Measurements from ENCODE around the gene UBASH3A. TPM values are rescaled to one million over a fixed set of nuclear protein-coding genes. Genes with fewer than 3 reads are reported as not detected.

The UBASH3A gene
- total RNA-seq, 2 donors from 2014 or later = 0.23 to 1.8 TPM

- 86% methylated on average over 6 of the region's 6 CpGs for WGBS
- no peaks in the 10 kb centered on the region for H3K36me3 ChIP-seq
- intact Hi-C loops (cut with DNase I) = no loop called here
- TF ChIP-seq POLR2A (IDR thresholded peaks at IDR 0.05) = no peak
- TF ChIP-seq POLR2AphosphoS5 (IDR thresholded peaks at IDR 0.05) = no peak
- no peaks in the 10 kb centered on the region for H3K9me3 ChIP-seq
- H3K27me3 ChIP-seq (replicated peaks; ENCODE audit: insufficient read depth) = no peaks in the 10 kb centered on the region
- no peak overlapping the region for H3K27ac ChIP-seq
- no peak overlapping the region for H3K4me3 ChIP-seq
- DNase-seq (ENCODE audit: low spot score) = no peak
- no peaks in the 10 kb centered on the region for H3K4me1 ChIP-seq (replicated peaks)
Measured at GRCh38 chr21:42387843-42388340, 15.8 kb upstream of the UBASH3A start.

- no peaks in the 10 kb centered on the region for H3K36me3 ChIP-seq
- H3K27ac ChIP-seq = no peak overlapping the region
- intact Hi-C loops (cut with DNase I) = no loop called here
- WGBS = 66% methylated on average over 20 of the region's 20 CpGs
- DNase-seq (ENCODE audit: low spot score) = no peak
- no peaks in the 10 kb centered on the region for H3K9me3 ChIP-seq
- no peak for TF ChIP-seq POLR2A (IDR thresholded peaks at IDR 0.05)
- TF ChIP-seq POLR2AphosphoS5 (IDR thresholded peaks at IDR 0.05) = no peak
- TF ChIP-seq CTCF (IDR thresholded peaks at IDR 0.05) = no peak
- H3K4me3 ChIP-seq = no peak overlapping the region
- no peaks in the 10 kb centered on the region for H3K4me1 ChIP-seq (replicated peaks)
- H3K27me3 ChIP-seq (replicated peaks; ENCODE audit: insufficient read depth) = no peaks in the 10 kb centered on the region
Measured at GRCh38 chr21:42388740-42389448, 14.8 kb upstream of the UBASH3A start.

- WGBS = 27% methylated on average over 6 of the region's 6 CpGs
- H3K4me3 ChIP-seq = no peak overlapping the region
- TF ChIP-seq POLR2AphosphoS5 (IDR thresholded peaks at IDR 0.05) = peak; percentile 78
- TF ChIP-seq POLR2A (IDR thresholded peaks at IDR 0.05) = no peak
- TF ChIP-seq CTCF (IDR thresholded peaks at IDR 0.05) = peak in 2 of 4 experiments; percentile 22 to 31
- no peaks in the 10 kb centered on the region for H3K9me3 ChIP-seq
- no peaks in the 10 kb centered on the region for H3K36me3 ChIP-seq
- no peaks in the 10 kb centered on the region for H3K27me3 ChIP-seq (replicated peaks; ENCODE audit: insufficient read depth)
- no peaks in the 10 kb centered on the region for H3K4me1 ChIP-seq (replicated peaks)
- intact Hi-C loops (cut with DNase I) = no loop called here
- H3K27ac ChIP-seq = no peak overlapping the region
- peak; percentile 69 for DNase-seq (ENCODE audit: low spot score)
Measured at GRCh38 chr21:42389449-42389835, 14.3 kb upstream of the UBASH3A start.

GRCh38 chr21:42390193-42390592 is 13.5 kb upstream of the UBASH3A start:
- TF ChIP-seq POLR2A (IDR thresholded peaks at IDR 0.05) (no peak), POLR2AphosphoS5 (IDR thresholded peaks at IDR 0.05) (no peak), CTCF (IDR thresholded peaks at IDR 0.05) (no peak)
- no peaks in the 10 kb centered on the region for H3K9me3 ChIP-seq
- H3K4me3 ChIP-seq = no peak overlapping the region
- intact Hi-C loops (cut with DNase I) = no loop called here
- 69% methylated on average over 5 of the region's 5 CpGs for WGBS
- no peaks in the 10 kb centered on the region for H3K36me3 ChIP-seq
- no peaks in the 10 kb centered on the region for H3K4me1 ChIP-seq (replicated peaks)
- H3K27me3 ChIP-seq (replicated peaks; ENCODE audit: insufficient read depth) = no peaks in the 10 kb centered on the region
- DNase-seq (ENCODE audit: low spot score) = no peak
- H3K27ac ChIP-seq = no peak overlapping the region

GRCh38 chr21:42390696-42391095 is 13.0 kb upstream of the UBASH3A start:
- H3K36me3 ChIP-seq = no peaks in the 10 kb centered on the region
- DNase-seq (ENCODE audit: low spot score) = no peak
- H3K9me3 ChIP-seq = no peaks in the 10 kb centered on the region
- no peak for TF ChIP-seq CTCF (IDR thresholded peaks at IDR 0.05)
- no peak for TF ChIP-seq POLR2AphosphoS5 (IDR thresholded peaks at IDR 0.05)
- TF ChIP-seq POLR2A (IDR thresholded peaks at IDR 0.05) = no peak
- H3K27me3 ChIP-seq (replicated peaks; ENCODE audit: insufficient read depth) = no peaks in the 10 kb centered on the region
- no peak overlapping the region for H3K27ac ChIP-seq
- intact Hi-C loops (cut with DNase I) = no loop called here
- 53% methylated on average over 2 of the region's 2 CpGs for WGBS
- H3K4me1 ChIP-seq (replicated peaks) = no peaks in the 10 kb centered on the region
- no peak overlapping the region for H3K4me3 ChIP-seq
